ENCODE measurements around the gene LPIN1.

LPIN1 gene

DNA sequence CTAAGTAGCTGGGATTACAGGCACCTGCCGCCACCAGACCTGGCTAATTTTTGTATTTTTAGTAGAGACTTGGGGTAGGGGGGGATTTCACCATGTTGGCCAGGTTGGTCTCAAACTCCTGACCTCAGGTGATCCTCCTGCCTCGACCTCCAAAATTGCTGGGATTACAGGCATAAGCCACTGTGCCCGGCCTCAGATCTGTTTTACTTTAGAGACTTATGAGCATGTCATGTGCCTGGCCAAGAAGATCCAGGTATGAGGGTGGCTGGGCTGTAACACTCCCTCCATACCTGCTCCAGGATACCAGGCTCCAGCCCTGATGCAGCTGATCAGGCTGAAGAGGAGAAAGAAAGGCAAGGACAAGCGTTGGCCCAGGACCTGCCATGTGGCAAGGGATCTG lies 125.0 kb downstream of the LPIN1 start:
- Histone ChIP-seq H3K27me3 (ENCODE audit: insufficient read depth, low read depth, severe bottlenecking) (no peaks in the 10 kb centered on the region), H3K27ac (no peak overlapping the region), H3K36me3 (no peaks in the 10 kb centered on the region), H3K9me3 (ENCODE audit: severe bottlenecking) (no peaks in the 10 kb centered on the region), H3K4me3 (ENCODE audit: low read depth, low read length) (no peak overlapping the region)
- no peak for DNase-seq
- no peak for TF ChIP-seq CTCF (IDR thresholded peaks at IDR 0.05; ENCODE audit: low read depth, low read length)

GRCh38 chr2:11872247-11872947 lies 126.0 kb downstream of the LPIN1 start:
- no peaks in the 10 kb centered on the region for H3K27me3 ChIP-seq (ENCODE audit: insufficient read depth, low read depth, severe bottlenecking)
- H3K36me3 ChIP-seq = no peaks in the 10 kb centered on the region
- no peaks in the 10 kb centered on the region for H3K9me3 ChIP-seq (ENCODE audit: severe bottlenecking)
- H3K27ac ChIP-seq = no peak overlapping the region
- DNase-seq = no peak
- no peak overlapping the region for H3K4me3 ChIP-seq (ENCODE audit: low read depth, low read length)
- TF ChIP-seq CTCF (IDR thresholded peaks at IDR 0.05; ENCODE audit: low read depth, low read length) = no peak

GRCh38 chr2:11872948-11873269 lies 126.5 kb downstream of the LPIN1 start:
- DNase-seq = no peak
- Histone ChIP-seq H3K27ac (no peak overlapping the region), H3K27me3 (ENCODE audit: insufficient read depth, low read depth, severe bottlenecking) (no peaks in the 10 kb centered on the region), H3K36me3 (no peaks in the 10 kb centered on the region), H3K4me3 (ENCODE audit: low read depth, low read length) (no peak overlapping the region), H3K9me3 (ENCODE audit: severe bottlenecking) (no peaks in the 10 kb centered on the region)
- no peak for TF ChIP-seq CTCF (IDR thresholded peaks at IDR 0.05; ENCODE audit: low read depth, low read length)

DNA sequence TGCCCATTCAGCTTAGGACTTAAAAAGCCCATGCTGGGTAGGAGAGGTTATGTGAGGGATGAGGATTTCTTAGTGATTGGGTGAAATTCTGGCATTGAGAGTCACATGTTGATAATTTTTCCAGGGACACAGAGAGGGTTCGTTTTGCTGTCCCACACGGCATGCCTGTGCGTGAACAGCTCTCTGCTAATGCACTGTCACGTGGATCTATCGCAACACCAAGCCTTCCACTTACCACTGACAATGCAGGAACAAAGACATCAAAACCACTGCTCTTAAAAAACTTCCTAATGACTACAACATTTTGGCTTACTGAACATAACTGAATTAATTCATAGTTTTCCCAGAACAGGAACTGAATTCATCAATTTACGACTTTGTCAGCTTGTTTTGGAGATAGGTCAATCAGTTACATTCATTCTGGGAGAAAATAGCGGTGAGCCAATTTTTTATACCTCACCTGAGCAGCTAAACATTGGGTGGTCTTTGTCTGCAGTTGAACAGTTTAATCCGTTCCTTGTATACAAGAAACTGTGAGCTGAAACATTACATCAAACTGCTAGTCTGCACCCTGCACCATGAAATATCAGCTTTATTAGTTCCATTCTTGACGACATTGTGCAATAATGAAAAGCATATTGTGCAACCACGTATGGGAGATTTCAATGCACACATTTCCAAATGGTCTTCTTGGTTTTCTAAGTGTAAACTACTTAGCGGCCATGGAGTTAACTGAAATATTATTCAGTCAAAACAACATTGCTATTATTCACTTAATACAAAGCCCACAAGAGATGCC lies 127.1 kb downstream of the LPIN1 start:
- TF ChIP-seq CTCF (IDR thresholded peaks at IDR 0.05; ENCODE audit: low read depth, low read length) = no peak
- no peaks in the 10 kb centered on the region for H3K27me3 ChIP-seq (ENCODE audit: insufficient read depth, low read depth, severe bottlenecking)
- H3K9me3 ChIP-seq (ENCODE audit: severe bottlenecking) = no peaks in the 10 kb centered on the region
- H3K4me3 ChIP-seq (ENCODE audit: low read depth, low read length) = no peak overlapping the region
- no peak overlapping the region for H3K27ac ChIP-seq
- H3K36me3 ChIP-seq = no peaks in the 10 kb centered on the region
- DNase-seq = no peak

- no peak for DNase-seq
- Histone ChIP-seq H3K9me3 (ENCODE audit: severe bottlenecking) (no peaks in the 10 kb centered on the region), H3K27ac (no peak overlapping the region), H3K27me3 (ENCODE audit: insufficient read depth, low read depth, severe bottlenecking) (no peaks in the 10 kb centered on the region), H3K36me3 (no peaks in the 10 kb centered on the region), H3K4me3 (ENCODE audit: low read depth, low read length) (no peak overlapping the region)
- no peak for TF ChIP-seq CTCF (IDR thresholded peaks at IDR 0.05; ENCODE audit: low read depth, low read length)
Measured at GRCh38 chr2:11874861-11875260, 128.4 kb downstream of the LPIN1 start.
